Astrocyte (in vitro differentiated cells and primary cell): ENCODE measurements around the gene STAB2. TPM values are rescaled to one million over a fixed set of nuclear protein-coding genes. Genes with fewer than 3 reads are reported as not detected.

Experiments
- DNase-seq: peaks from one replicate; pipeline ENCODE4 v3.0.0-alpha.2; 2010; ENCODE audit warnings: low read depth
- FAIRE-seq: peaks from 2 replicates; lab custom pipeline; 2011; peaks lifted over from hg19 to GRCh38; lab: Jason Lieb, UNC
- H2AFZ ChIP-seq: 2 replicates; pipeline ENCODE4 v1.6.0; 2012; ENCODE audit warnings: low read depth, low read length, inconsistent platforms
- H3K27ac ChIP-seq: 2 replicates; pipeline ENCODE4 v1.5.1; 2011; ENCODE audit warnings: low read depth, low read length, inconsistent platforms
- H3K27me3 ChIP-seq: 2 replicates; pipeline ENCODE4 v1.6.0; 2011; ENCODE audit warnings: low read length, inconsistent platforms; ENCODE audit not compliant: insufficient read depth
- H3K36me3 ChIP-seq: 2 replicates; pipeline ENCODE4 v1.5.1; 2011; ENCODE audit warnings: low read length, inconsistent platforms; ENCODE audit not compliant: insufficient read depth
- H3K4me1 ChIP-seq: 2 replicates; pipeline ENCODE4 v1.5.1; 2011; ENCODE audit warnings: low read length, inconsistent platforms; ENCODE audit not compliant: insufficient read depth
- H3K4me2 ChIP-seq: 2 replicates; pipeline ENCODE4 v1.6.0; 2012; ENCODE audit warnings: low read length, inconsistent platforms
- H3K4me3 ChIP-seq: 2 replicates; pipeline ENCODE4 v1.5.1; 2011; ENCODE audit warnings: low read depth, mild to moderate bottlenecking, low read length, inconsistent platforms; ENCODE audit not compliant: insufficient read depth
- H3K79me2 ChIP-seq: 2 replicates; pipeline ENCODE4 v1.6.0; 2012; ENCODE audit warnings: mild to moderate bottlenecking, low read length, inconsistent platforms; ENCODE audit not compliant: insufficient read depth
- H3K9ac ChIP-seq: 2 replicates; pipeline ENCODE4 v1.6.0; 2012; ENCODE audit warnings: mild to moderate bottlenecking, low read length, inconsistent platforms
- H3K9me3 ChIP-seq: 2 replicates; pipeline ENCODE4 v1.5.1; 2012; ENCODE audit warnings: low read depth, mild to moderate bottlenecking, low read length, inconsistent platforms; ENCODE audit not compliant: insufficient read depth
- H4K20me1 ChIP-seq: 2 replicates; pipeline ENCODE4 v1.6.0; 2012; ENCODE audit warnings: low read length, inconsistent platforms; ENCODE audit not compliant: insufficient read depth
- H3K27ac Mint-ChIP-seq: one replicate; pipeline ENCODE4 v1.8.0; 2021; ENCODE audit warnings: mild to moderate bottlenecking, mixed read lengths; ENCODE audit not compliant: unreplicated experiment
- H3K27me3 Mint-ChIP-seq: one replicate; pipeline ENCODE4 v1.8.0; 2021; ENCODE audit warnings: low read depth, mixed read lengths; ENCODE audit not compliant: unreplicated experiment
- H3K36me3 Mint-ChIP-seq: one replicate; pipeline ENCODE4 v1.8.0; 2021; ENCODE audit warnings: low read depth, mixed read lengths; ENCODE audit not compliant: unreplicated experiment
- H3K4me1 Mint-ChIP-seq: one replicate; pipeline ENCODE4 v1.8.0; 2021; ENCODE audit warnings: low read depth, mixed read lengths; ENCODE audit not compliant: unreplicated experiment
- H3K4me3 Mint-ChIP-seq: one replicate; pipeline ENCODE4 v1.8.0; 2021; ENCODE audit warnings: mild to moderate bottlenecking, moderate library complexity, mixed read lengths; ENCODE audit not compliant: unreplicated experiment
- H3K9me3 Mint-ChIP-seq: one replicate; pipeline ENCODE4 v1.8.0; 2021; ENCODE audit warnings: mild to moderate bottlenecking, mixed read lengths; ENCODE audit not compliant: unreplicated experiment
- EZH2 ChIP-seq: IDR thresholded peaks from 2 replicates; pipeline ENCODE4 v1.6.1; 2012; ENCODE audit warnings: mild to moderate bottlenecking, low read length, inconsistent platforms; ENCODE audit not compliant: insufficient read depth
- total RNA-seq: library from RNA; stranded (reverse); gene quantifications from 2 replicates; pipeline ENCODE4 v1.2.1, GENCODE V29; 2021
- TF ChIP-seq, protein P1 (sequence below): IDR thresholded peaks from 2 replicates; pipeline ENCODE4 v1.5.1; 2011; ENCODE audit warnings: low read depth, mild to moderate bottlenecking, inconsistent platforms, low read length, moderate library complexity; ENCODE audit not compliant: insufficient read depth

Gene STAB2
- total RNA-seq, 1 donor from 2014 or later: not detected

DNA sequence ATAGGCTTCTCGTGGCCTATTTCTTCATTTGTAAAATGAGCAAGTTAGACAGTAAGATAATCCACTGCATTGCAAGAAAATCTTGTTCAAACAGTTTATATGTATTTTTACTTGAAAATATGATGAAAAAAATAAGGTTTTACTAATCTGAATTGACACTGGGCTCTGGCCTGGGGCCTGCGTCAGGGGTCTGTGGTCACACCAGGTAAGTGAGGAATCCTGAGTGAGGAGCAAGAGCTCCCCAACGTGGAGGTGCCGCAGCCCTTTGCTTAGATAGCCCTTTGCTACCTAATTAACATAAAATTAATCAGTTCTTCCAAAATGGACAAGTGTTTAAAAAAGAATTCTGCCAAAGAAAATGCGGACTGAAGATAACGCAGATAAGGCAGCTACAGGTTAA, 39.1 kb upstream of the STAB2 start:
- no peak overlapping the region for H3K27ac Mint-ChIP-seq

DNA sequence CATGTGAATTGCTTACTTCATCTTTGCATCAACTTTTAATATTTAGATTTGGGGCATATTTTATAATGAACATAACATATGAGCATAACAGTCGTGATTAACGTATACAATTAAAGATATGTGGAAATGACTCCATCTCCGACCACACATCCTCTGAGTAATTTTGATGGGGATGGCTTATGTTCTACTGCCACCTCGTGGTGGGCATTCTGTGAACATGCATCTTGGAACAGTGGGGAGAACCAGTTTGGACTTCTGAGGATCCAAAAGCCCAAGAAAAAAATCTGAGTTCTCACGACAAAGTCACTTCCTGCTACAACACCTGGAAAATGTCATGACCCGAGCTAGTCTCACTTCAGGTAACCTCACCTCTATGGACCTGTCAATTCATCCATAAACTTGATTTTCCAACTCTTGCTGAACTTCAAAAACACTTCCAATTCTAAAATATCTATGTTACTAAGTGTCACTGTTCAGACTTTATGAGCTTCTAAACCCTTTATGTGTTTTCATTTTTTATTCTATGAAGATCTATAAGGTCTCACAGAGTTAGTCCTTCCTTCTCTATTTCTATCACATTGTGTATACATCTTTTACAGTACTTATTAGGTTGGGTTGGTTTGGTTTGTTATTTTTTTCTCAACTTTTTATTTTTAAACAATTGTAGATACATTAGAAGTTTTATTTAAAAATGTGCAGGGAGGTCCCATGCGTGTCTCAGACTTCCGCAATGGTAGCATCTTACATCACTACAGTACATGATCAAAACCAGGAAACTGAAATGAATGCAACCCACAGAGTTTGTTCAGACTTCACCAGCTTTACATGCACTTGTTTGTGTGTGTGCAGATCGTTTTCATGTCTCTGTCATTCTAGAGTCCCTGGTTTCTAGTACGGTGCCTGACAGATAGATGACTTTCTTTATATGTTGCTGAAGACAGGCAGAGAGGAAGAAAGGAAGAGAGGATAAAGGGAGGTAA, 38.2 kb upstream of the STAB2 start:
- no peaks in the 10 kb centered on the region for H3K79me2 ChIP-seq
- FAIRE-seq (peak; percentile 93), DNase-seq (peak; percentile 41)
- H3K4me3 ChIP-seq: no peak overlapping the region
- H3K4me2 ChIP-seq: no peak overlapping the region
- H3K27ac ChIP-seq: no peak overlapping the region
- H3K36me3 ChIP-seq: no peaks in the 10 kb centered on the region
- H3K4me1 Mint-ChIP-seq: no peaks in the 10 kb centered on the region
- no peaks in the 10 kb centered on the region for H3K36me3 Mint-ChIP-seq
- TF ChIP-seq, protein P1, sequence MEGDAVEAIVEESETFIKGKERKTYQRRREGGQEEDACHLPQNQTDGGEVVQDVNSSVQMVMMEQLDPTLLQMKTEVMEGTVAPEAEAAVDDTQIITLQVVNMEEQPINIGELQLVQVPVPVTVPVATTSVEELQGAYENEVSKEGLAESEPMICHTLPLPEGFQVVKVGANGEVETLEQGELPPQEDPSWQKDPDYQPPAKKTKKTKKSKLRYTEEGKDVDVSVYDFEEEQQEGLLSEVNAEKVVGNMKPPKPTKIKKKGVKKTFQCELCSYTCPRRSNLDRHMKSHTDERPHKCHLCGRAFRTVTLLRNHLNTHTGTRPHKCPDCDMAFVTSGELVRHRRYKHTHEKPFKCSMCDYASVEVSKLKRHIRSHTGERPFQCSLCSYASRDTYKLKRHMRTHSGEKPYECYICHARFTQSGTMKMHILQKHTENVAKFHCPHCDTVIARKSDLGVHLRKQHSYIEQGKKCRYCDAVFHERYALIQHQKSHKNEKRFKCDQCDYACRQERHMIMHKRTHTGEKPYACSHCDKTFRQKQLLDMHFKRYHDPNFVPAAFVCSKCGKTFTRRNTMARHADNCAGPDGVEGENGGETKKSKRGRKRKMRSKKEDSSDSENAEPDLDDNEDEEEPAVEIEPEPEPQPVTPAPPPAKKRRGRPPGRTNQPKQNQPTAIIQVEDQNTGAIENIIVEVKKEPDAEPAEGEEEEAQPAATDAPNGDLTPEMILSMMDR: peak; percentile 91
- TF ChIP-seq EZH2: no peak
- H4K20me1 ChIP-seq: no peaks in the 10 kb centered on the region
- peaks cover 2% of the 10 kb centered on the region for H3K9me3 Mint-ChIP-seq
- H3K27ac Mint-ChIP-seq: no peak overlapping the region
- no peak overlapping the region for H3K4me3 Mint-ChIP-seq
- no peak overlapping the region for H3K9ac ChIP-seq
- H3K27me3 ChIP-seq: peaks cover 7% of the 10 kb centered on the region
- peaks cover 8% of the 10 kb centered on the region for H3K27me3 Mint-ChIP-seq
- H3K9me3 ChIP-seq: no peaks in the 10 kb centered on the region
- no peak overlapping the region for H2AFZ ChIP-seq
- no peaks in the 10 kb centered on the region for H3K4me1 ChIP-seq

More for the DNA sequence above, 39.1 kb upstream of the STAB2 start:
- Histone ChIP-seq H3K4me2 (no peak overlapping the region), H3K36me3 (no peaks in the 10 kb centered on the region), H3K27me3 (peaks cover 5% of the 10 kb centered on the region), H4K20me1 (no peaks in the 10 kb centered on the region), H3K9me3 (no peaks in the 10 kb centered on the region), H3K4me1 (no peaks in the 10 kb centered on the region), H3K79me2 (no peaks in the 10 kb centered on the region), H2AFZ (no peak overlapping the region), H3K4me3 (no peak overlapping the region), H3K9ac (no peak overlapping the region), H3K27ac (no peak overlapping the region)
- Mint-ChIP-seq H3K4me3 (no peak overlapping the region), H3K36me3 (no peaks in the 10 kb centered on the region), H3K27me3 (peaks cover 6% of the 10 kb centered on the region), H3K4me1 (peaks cover under 1% of the 10 kb centered on the region), H3K9me3 (no peaks in the 10 kb centered on the region)
- DNase-seq (no peak), FAIRE-seq (no peak)
- TF ChIP-seq, protein P1: no peak
- no peak for TF ChIP-seq EZH2
